ENCODE results near the gene CDIPT.
"Not testable (repeated sequence)": the region's sequence is repeated elsewhere in the genome, so short reads cannot be mapped to it uniquely, and the experiment has no call there.

Gene CDIPT

GRCh38 chr16:29840240-29840639 is 22.8 kb downstream of the CDIPT start:
- no peak for DNase-seq (ENCODE audit: low read depth)
- no peak overlapping the region for H3K4me3 ChIP-seq (ENCODE audit: low read length)
- no peak for TF ChIP-seq CTCF (conservative IDR thresholded peaks at IDR 0.05; ENCODE audit: low read length)

DNA sequence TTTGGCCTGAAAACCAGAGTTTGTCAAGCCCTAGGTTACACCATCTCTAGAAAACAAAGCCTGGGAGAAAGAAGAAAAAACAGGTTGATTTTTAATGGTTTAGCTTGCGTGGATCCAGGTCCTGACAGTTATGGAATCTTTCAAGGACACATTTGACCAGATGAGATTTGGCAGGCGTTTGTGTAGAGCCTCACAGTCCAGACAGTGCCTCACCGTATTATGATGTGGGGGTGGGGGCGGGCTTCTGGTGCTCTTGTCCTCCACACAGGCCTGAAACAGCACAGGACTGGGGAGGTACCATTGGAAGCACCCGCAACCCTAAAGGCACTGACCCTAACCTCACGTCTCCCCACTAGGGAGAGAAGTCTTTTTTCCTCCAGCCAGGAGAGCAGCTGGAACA is 23.2 kb downstream of the CDIPT start:
- no peak for TF ChIP-seq CTCF (conservative IDR thresholded peaks at IDR 0.05; ENCODE audit: low read length)
- H3K4me3 ChIP-seq (ENCODE audit: low read length): no peak overlapping the region
- no peak for DNase-seq (ENCODE audit: low read depth)

DNA sequence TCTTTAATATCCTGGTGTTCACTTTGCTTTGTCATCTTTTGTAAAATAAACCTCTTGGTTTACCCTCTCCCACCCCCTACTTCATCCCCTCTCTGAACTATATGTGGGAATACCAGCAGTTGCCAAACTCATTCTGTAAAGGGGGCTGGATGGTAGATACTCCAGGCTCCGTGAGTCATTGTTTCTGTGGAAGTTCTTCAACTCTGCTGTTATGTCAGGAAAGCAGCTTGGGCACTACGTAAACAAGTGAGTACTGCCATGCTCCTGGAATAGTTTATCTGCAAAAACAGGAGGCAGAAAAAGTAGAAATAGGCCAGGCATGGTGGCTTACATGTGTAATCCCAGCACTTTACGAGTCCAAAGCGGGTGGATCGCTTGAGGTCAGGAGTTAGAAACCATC is 25.2 kb downstream of the CDIPT start:
- no peak for TF ChIP-seq CTCF (conservative IDR thresholded peaks at IDR 0.05; ENCODE audit: low read length)
- no peak overlapping the region for H3K4me3 ChIP-seq (ENCODE audit: low read length)
- DNase-seq (ENCODE audit: low read depth): no peak

DNA sequence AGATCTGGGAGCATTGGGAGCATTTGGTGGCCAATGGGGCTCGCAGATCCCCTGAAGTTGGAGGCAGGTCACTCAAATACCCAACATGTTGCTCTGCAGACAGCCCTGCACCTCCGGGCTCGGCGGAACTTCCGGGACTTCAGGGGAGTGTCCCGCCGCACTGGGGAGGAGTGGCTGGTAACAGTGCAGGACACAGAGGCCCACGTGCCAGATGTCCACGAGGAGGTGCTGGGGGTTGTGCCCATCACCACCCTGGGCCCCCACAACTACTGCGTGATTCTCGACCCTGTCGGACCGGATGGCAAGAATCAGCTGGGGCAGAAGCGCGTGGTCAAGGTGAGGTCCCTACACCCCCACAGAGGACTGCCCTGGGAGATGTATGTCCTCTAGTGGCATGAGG is 26.4 kb downstream of the CDIPT start:
- H3K4me3 ChIP-seq (ENCODE audit: low read length): no peak overlapping the region
- no peak for TF ChIP-seq CTCF (conservative IDR thresholded peaks at IDR 0.05; ENCODE audit: low read length)
- no peak for DNase-seq (ENCODE audit: low read depth)

DNA sequence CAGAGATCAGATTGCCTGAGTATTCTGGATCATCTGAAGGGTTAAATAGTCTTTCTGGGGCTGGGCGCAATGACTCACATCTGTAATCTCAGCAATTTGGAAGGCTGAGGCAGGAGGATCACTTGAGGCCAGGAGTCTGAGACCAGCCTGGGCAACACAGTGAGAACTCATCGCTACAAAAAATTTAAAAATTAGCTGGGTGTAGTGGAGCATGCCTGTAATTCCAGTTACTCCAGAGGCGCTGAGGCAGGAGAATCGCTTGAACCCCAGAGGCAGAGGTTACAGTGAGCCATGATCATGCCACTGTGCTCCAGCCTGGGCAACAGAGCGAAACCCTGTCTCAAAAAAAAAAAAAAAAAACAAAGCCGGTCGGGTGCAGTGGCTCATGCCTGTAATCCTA is 27.1 kb downstream of the CDIPT start:
- TF ChIP-seq CTCF (conservative IDR thresholded peaks at IDR 0.05; ENCODE audit: low read length): no peak
- H3K4me3 ChIP-seq (ENCODE audit: low read length): no peak overlapping the region

GRCh38 chr16:29834079-29834478 is 28.9 kb downstream of the CDIPT start:
- no peak overlapping the region for H3K4me3 ChIP-seq (ENCODE audit: low read length)
- DNase-seq (ENCODE audit: low read depth): no peak
- TF ChIP-seq CTCF (conservative IDR thresholded peaks at IDR 0.05; ENCODE audit: low read length): no peak

More for the DNA sequence above, 27.1 kb downstream of the CDIPT start:
- DNase-seq (ENCODE audit: low read depth): no peak

DNA sequence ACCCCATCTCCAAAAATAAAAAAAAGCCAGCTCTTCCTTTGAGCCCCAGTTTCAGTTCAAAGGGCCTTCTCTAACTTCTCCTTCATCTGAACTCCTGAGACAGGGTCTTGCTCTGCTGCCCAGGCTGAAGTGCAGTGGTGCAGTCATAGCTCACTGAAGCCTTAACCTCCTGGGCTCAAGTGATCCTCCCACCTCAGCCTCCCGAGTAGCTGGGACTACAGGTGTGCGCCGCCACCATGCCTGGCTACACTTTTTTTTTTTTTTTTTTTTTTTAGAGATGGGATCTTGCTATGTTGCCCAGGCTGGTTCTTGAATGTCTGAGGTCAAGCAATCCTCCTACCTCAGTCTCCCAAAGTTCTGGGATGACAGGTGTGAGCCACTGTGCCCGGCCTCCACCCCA is 29.8 kb downstream of the CDIPT start:
- H3K4me3 ChIP-seq (ENCODE audit: low read length); DNase-seq (ENCODE audit: low read depth): not testable (repeated sequence)

- TF ChIP-seq CTCF (conservative IDR thresholded peaks at IDR 0.05; ENCODE audit: low read length): no peak
- H3K4me3 ChIP-seq (ENCODE audit: low read length): no peak overlapping the region
- no peak for DNase-seq (ENCODE audit: low read depth)
These were observed 31.5 kb downstream of the CDIPT start for GRCh38 chr16:29831490-29831889.
